Activated CD8-positive, alpha-beta memory T cell treated with anti-CD3 and anti-CD28 coated beads, Interleukin-2, amount 50 U/mL, for 24 hours (primary cell): Measurements from ENCODE around the gene AP2B1.

Experiments used
- DNase-seq: peaks from one replicate; pipeline ENCODE4 v3.0.0-alpha.2; 2020; ENCODE audit errors: extremely low read depth

The AP2B1 gene

DNA sequence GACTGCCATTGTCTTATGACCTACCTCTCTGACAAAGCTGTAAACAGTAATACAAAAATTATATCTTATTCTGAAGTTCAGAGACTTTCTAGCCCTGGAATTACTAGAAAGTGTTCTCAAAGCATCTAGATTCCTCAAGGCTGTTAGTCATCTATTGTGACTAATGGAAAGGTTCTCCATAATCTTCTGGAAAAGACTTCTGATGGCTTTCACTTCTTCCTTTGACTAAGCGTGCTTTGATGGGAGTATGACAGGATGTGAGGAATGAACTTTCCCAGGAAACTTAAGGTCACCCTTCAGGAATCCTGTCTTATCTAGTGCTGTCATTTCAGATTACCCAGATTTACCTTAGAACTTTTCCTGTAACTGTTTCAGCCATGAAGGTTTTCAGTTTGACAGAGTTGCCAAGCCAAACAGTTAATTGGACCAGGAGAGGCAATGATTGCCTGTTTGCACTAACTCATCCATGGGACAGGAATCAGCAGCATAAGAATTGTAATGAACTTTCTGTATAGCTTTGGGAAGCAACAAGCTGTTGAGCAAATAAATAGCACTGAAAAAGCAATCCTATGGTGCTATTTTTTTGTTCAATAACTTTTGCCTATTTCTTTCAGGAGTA is 43.5 kb downstream of the AP2B1 start:
- no peak for DNase-seq

DNA sequence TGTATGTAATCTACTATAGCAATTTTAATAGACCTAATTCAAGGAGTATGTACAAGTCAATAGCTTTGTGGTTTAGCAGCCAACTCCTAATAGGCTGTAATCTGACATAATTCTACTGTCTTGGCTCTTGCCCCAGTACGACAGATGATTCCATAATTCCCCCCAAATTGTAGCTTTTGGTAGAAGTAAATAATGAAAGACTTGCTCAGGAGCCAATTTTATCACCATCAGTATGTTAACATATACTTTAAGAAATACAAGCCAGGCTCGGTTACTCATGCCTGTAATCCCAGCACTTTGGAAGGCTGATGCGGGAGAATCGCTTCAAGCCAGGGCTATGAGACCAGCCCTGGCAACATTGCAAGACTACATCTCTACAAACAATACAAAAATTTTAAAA is 53.9 kb downstream of the AP2B1 start:
- DNase-seq: no peak

DNA sequence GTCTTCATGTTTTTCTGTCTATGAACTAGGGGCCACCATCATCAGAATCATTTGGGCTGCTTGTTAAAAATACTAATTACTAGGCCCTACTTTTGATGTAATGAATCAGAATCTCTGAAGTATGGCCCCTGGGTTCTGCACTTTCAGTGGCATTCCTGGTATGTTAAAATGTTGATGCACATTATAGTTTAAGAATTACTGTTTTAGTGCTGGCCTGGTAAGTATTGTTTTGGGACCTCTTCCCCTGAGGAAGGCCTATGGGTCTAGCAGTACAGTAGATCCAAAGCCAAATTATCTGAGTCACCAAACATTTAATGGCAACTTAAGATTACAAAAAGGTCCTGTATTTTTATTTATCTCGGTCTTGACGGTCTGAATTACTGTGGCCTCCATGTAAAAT is 58.8 kb downstream of the AP2B1 start:
- no peak for DNase-seq

DNA sequence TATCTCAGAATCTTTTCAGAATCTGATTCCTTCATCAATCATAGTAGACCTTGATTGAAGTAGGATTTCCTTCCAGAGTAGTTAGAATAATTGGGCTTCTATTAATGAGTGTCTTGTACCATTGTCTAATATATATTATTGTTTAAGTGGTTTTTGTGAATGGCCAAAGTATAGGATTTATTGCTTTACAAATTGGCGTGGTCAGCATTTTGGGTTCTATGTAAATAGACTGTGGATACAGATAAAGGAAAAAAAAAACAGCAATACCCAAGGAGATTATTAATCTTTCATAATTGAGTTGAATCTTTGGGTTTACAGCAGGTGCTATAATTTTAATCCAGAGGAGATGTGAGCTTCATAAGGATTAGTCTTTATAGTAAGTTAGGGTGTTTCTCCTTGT is 64.3 kb downstream of the AP2B1 start:
- no peak for DNase-seq

DNA sequence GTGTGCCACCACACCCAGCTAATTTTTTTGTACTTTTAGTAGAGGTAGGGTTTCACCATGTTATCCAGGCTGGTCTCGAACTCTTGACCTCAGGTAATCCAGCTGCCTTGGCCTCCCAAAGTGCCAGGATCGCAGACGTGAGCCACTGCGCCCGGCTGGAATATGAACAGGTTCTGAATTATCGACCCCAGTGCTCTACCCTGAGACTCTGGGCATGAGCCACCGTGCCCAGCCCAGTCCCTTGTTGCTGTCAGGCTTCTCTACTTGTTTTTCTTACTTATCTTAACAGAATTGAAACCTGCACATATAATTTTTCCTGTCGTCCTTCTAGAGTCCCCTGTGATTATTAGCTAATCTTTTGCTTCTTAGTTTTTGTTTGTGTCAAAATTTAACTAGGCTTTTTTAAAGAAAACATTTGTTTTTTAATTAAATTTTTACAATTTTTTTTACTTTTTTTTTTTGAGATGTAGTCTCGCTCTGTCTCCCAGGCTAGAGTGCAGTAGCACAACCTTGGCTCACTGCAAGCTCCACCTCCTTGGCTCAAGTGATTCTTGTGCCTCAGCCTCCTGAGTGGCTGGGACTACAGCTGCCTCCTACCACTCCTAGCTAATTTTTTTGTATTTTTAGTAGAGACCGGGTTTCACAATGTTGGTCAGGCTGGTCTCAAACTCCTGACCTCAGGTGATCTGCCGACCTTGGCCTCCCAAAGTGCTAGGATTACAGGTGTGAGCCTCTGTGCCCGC is 66.7 kb downstream of the AP2B1 start:
- no peak for DNase-seq

DNA sequence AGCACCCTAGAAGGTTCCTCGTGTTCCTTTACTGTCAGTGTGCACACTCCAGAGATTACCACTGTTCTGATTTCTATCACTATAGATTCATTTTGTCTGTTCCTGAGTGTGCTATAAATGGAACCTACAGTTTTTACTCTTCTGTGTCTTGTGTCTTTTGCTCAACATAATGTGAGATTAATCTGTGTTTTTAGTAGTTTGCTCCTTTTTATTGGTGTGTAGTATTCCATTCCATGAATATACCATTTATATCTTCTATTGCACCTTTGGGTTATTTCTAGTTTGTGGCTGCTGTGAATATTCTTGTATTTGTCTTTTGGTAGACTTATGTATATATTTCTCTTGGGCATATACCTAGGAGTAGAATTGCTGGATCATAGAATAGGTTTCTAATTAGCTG is 68.2 kb downstream of the AP2B1 start:
- DNase-seq: no peak

DNA sequence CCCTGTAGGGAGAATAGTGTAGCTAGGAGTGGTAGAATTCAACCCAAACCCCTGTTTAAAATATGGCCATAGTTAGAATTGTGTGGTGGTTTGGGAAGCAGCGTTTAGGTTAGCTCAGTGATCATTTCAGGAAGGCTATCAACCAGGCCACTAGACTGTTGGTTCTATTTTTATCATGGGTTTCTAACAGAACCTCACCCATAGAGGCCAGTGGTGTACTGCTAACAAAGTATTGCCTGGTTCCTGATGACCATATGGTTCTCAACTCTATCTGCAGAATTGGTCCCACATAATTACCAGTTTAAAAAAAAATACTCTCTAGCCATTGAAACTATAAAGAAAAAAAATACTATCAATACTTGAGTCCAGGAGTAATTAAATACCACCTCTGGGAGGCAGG is 73.8 kb downstream of the AP2B1 start:
- DNase-seq: no peak

DNA sequence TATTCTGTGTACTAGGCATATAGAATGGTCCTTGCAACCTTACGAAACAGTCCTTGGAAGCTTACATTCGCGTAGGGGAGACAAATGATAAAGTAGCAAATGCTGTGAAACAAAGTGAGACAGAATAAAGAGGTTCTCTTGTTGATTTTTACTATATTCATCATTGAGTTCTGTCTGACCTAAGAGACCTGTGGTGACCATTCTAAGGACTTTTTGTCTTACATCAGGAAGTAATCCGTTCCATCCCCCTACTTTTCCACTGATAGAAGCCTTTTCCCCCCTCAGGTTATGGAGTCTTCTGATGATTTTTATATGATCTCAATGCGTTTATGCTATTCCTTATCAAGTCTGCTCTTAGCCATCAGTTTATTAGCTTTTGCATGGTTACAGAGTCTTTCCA is 77.6 kb downstream of the AP2B1 start:
- DNase-seq: no peak

DNA sequence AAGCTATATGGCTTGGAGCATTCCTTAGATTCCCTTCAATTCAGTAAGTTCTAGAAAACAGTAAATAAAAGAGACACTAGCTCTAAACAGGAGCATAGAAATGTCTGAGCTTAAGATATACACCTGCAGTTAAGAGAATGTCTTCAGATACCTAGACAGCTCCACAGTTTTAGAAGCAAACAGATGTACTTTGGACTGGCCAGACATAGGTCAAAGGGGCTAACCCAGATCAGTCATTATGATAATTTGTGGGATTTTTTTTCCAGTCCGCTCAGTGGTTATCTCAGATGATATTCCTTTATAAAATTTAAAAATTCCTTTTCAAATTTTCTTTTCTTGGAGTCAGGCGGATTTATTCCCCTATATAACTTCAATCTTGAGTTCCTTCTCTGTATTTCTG is 78.5 kb downstream of the AP2B1 start:
- DNase-seq: no peak

DNA sequence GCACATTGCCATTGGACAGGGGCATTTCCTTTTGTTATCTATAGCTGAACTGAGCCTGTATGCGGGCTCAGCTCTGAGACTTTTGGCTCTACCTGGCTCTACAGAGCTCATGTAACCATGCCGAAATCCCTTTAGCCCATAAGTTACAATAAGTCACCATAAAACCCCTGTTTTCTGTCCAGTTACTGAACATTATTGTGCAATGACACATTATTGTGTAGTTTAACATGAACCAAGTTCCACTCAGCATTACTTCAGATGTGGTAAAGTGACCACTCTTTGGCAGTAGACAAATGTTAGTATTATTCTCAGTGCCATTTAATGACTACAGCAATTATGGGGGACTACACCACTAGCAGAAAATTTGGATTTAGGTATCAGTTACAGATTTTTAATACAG is 78.9 kb downstream of the AP2B1 start:
- DNase-seq: no peak

DNA sequence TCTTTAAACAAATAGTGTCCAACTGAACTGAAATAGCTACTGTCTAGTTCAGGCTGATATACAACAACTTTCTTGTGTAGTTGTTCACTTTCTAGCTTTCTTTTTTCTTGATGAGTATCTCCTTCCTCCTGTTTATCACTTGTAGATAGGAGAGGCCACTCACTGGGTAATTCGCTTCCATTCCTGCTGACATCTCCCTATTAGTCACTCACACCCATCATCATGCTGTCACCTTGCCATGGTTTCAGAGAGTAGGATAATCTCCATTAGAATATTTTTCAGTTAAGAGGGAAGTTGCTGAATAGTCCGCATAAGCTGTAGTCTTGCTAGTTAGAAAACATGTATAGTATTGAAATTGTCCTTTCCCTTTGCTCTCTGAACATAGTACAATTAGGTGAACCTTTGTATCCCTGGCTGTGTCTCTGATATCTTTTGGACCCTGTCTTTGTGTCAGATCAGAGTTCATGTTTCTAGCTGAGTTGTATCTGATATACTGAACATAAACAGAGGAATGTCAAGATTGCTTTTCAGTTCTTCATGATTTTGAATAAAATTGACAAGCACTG is 79.9 kb downstream of the AP2B1 start:
- no peak for DNase-seq

DNA sequence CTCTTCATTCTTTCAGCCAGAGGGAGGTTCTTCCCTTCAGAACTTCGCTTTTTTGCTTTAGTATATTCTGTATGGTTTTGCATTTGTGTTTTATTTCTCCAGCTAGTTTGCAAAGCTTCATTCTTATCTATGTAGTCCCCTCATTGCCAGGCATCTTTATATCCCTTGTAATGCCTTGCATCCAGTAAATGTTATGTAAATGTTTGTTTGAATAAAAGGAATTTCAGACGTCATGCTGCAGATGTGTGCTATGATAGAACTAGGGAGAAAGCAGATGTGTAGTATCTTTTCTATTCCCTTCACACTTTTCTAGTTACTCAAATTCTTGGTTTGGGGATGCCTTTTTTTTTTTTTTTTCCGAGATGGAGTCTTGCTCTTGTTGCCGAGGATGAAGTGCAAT is 81.7 kb downstream of the AP2B1 start:
- no peak for DNase-seq

DNA sequence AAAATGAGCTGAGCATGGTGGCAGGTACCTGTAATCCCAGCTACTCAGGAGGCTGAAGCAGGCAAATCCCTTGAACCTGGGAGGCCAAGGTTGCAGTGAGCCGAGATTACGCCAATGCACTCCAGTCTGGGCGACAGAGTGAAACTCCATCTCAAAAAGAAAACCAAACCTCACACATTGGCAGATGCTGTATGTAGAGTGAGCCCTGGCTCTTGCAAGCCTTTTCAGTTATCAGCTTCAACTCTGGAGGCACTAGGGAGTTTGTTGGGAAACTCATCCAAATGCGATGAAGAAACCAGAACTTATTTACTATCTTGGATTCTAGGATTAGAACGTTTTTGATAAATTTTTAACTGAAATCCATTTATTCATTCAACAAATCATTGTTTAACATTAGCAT is 87.4 kb downstream of the AP2B1 start:
- no peak for DNase-seq

DNA sequence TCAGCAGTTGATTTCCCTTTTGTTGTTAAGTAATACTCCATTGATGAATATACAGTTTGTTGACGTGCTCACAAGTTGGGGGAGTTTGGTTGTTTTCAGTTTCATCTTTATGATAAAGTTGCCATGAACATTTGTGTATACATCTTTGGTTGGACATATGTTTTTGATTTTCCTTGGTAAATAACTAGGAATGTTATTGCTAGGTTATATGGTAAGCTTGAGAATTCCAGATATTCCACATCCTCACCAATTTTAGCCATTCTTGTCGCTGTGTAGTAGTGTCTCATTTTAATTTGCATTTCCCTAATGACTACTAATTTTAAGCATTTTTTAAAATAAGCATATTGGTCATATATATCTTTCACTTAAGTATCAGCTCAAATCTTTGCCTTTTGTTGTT is 89.3 kb downstream of the AP2B1 start:
- DNase-seq: no peak

DNA sequence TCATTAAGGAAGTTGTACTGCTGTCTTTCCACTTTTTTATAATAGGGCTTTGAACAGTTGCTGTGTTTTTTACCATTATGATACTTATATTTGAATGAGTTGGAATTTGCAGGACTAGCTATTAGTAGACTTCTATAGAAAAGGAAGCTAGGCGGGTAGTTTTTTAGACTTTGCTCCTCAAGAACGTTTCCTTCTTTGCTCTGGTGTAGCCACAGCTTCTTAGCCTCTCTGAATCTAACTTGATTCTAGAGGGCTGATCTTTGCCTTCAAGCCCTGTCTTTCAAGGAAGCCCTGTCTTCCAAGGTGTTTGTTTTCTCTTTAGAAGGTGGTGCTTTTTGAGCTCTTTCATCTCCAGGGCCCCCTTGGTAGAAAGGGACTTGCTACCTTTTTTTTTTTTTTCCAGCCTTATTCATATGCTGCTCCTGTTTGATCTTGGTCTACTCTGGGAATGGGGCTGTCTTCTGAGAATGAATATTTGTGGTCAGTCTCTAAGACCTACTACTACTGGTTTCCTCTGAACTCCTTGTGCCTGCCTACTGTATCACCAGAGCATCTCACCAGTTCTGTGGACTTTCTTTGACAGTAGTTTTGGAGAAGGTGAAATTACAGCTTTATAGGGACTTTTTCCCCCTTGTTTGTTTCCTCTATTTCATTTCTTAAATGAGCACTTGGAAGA is 92.0 kb downstream of the AP2B1 start:
- DNase-seq: no peak

DNA sequence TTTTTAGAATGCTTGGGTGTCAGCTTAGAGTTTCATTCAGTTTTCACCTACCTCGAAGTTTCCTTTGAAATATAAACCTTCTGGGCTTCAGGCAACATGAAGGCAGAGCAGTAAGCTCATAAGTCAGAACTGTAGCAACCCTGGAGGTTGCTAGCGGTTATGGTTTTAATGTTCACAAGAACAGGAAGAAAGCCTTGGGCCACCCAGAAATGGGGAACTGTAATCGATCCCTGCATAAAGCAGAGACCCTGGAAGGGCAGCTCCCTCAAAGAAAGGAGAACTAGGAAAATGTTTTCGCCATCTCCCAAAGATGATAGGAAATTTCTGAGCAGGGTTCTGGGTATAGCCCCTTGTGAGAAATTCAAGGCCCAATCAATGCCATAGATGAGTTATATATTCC is 96.5 kb downstream of the AP2B1 start:
- no peak for DNase-seq

DNA sequence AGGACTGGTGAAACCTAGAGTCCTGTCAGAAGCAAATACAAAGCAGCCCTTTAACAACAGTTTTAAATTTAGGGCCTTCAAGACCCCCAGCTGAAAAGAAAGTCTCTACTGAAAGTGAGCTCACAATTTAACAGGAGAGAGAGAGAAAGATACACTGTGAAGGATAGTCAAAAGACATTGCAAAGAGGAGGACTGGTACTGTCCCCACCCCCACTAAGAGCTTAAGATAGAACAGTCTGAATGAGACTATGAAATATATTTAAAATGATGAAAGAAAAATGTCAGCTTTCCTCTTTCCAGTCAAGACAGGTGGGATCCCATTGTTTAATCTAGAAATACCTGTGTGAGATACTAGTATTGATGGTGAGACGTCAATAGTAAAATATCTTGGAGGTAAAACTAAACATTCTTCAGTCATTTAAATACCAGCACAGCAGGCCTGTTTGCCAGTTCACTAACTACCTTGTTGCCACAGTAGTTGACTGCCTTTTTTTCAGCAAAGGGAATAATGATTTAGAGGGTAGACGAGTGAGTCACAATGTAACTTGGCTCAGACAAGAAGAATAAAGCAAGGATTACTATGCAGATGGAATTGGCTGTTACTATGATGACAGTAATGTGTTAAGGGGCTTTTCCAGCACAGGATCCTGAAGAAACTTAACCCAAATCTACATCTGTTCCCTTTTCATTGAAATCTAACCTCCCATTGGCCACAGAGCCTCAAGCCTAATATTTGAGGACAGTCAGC is 97.1 kb downstream of the AP2B1 start:
- no peak for DNase-seq

DNA sequence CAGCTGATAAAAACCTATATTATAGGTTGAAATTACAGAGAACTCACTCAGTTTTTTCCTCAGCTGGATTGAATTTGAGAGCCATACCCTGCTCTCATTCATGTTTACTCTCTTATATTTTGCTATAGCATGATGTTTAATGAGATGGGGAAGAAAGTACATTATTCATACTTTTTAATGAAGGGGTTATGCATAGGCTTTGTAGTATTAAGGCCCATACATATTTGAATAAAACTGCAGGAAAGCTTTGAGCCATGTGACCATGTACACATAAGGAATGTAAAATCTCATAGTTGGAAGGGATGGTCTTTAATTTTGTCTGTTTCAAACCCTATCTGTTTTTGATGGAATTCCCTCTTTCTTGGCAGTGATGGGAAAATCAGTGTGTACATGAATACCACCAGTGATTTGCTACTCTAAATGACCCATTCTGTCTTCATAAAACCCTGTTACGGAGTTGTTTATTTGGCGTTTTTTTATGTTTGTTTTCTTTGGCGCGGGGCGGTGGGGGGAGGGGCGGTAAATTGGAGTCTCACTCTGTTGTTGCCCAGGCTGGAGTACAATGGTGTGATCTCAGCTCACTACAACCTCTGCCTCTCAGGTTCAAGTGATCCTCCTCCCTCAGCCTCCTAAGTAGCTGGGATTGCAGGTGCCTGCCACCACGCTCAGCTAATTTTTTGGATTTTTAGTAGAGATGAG is 105.5 kb downstream of the AP2B1 start:
- DNase-seq: no peak

DNA sequence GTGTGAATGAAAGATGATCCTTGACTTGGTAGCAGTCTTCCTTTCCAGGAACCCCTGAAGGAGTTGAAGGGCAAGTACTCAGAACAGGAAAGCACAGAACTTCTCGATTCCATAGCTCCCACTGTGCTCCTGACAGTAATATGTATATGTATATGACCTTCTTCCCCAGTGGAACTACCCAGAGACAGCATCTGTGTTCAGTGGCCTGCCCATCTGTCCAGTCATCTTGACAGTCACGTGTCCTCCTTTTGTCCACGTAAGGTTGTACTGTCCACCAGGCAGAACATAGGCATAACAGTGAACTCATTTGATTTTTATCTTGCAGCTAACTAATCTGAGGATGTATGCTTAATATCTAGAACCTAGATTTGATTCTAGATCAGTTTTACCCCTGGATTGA is 106.5 kb downstream of the AP2B1 start:
- DNase-seq: no peak

DNA sequence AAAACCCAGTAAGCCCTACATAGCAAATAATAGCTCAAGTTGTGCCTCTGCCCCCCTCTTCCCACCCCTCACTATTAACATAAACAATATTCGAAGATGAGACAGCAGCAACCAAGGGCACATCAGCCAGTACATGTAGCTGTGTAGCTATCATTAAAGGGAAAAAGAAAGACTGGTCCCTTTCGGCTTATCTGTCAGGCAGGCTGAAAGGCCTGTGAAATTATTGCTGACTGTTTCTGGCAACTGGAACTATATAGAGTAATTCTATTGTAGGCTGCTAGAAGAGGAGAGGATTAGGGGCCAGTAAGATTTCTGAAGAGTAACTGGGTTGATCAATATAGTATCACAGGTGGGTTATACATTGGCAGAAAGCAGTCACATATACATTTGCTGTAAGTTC is 107.8 kb downstream of the AP2B1 start:
- DNase-seq: no peak

DNA sequence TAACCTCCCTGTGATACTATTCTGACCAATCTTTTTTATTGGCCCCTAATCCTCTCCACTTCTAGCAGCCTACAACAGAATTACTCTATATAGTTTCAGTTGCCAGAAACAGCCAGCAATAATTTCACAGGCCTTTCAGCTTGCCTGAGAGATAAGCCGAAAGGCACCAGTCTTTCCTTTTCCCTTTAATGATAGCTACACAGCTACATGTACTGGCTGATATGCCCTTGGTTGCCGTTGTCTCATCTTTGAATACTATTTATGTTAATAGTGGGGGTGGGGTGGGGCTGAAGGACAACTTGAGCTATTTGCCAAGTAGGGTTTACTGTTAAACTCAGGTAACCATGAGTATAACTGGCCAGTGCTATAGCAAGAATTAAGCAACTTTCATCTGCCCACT is 108.5 kb downstream of the AP2B1 start:
- no peak for DNase-seq

DNA sequence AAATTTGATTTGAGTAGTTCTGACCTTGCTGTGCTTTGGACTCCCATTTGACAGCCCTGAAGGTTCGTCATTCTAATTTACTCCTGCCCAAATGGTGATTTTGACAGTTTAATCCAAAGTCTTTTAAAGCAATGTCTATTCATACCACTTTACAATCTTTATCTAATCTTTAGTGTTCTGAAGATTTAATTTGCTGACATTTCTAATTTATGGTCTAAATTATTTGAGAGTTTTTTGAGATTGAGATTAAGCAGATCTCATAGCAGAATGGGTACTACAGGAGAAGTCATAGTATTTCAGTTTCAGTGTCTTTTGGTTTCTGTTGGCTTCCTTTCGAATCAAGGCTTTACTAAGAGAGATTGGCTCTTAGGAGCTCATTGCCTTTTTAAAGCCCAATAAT is 111.7 kb downstream of the AP2B1 start:
- no peak for DNase-seq
